ENCODE measurements around the gene QSOX1. TPM values are rescaled to one million over a fixed set of nuclear protein-coding genes. Genes with fewer than 3 reads are reported as not detected.
"Not testable (repeated sequence)": the region's sequence is repeated elsewhere in the genome, so short reads cannot be mapped to it uniquely, and the experiment has no call there.

Gene QSOX1
- total RNA-seq: 100 to 1,000 TPM in 1 of 2 donors, 10 to 100 TPM in 1; 80.3 to 104 TPM
- long read RNA-seq, donor 1, full-length matches to known transcripts: 33 of 72 reads
- long read RNA-seq, donor 1, partial matches to known transcripts: 30 of 72 reads
- long read RNA-seq, donor 1, other reads (novel, unspliced or antisense): 9 of 72 reads
- long read RNA-seq, donor 2, full-length matches to known transcripts: 14 of 59 reads
- long read RNA-seq, donor 2, partial matches to known transcripts: 38 of 59 reads
- long read RNA-seq, donor 2, other reads (novel, unspliced or antisense): 7 of 59 reads

GRCh38 chr1:180154325-180155181, at the start of gene QSOX1:
Gene QSOX1, plus strand, starts transcription at chr1:180154869. Its CDS starts 39 bp downstream, at chr1:180154908.
- DNase-seq (ENCODE audit: low spot score): peak; percentile 97
- intact Hi-C loops (cut with DNase I): no loop called here

- intact Hi-C loops (cut with DNase I): loop anchor here in 1 of 2 donors (10.0 kb wide), 1 partner anchor 63 kb away; no protein-coding TSS in a partner anchor
- no peak for DNase-seq (ENCODE audit: low spot score)
Measured at GRCh38 chr1:180112091-180112490, 42.6 kb upstream of the QSOX1 start.

GRCh38 chr1:180112984-180113647, 41.6 kb upstream of the QSOX1 start:
- DNase-seq (ENCODE audit: low spot score): no peak
- intact Hi-C loops (cut with DNase I): loop anchor here in 1 of 2 donors (10.0 kb wide), 1 partner anchor 62 kb away; no protein-coding TSS in a partner anchor

- intact Hi-C loops (cut with DNase I): loop anchor here in 1 of 2 donors (10.0 kb wide), 1 partner anchor 60 kb away; no protein-coding TSS in a partner anchor
Measured at GRCh38 chr1:180114396-180114945, 40.2 kb upstream of the QSOX1 start.

GRCh38 chr1:180116964-180117763, 37.5 kb upstream of the QSOX1 start:
- no peak for DNase-seq (ENCODE audit: low spot score)
- intact Hi-C loops (cut with DNase I): loop anchor here in 1 of 2 donors (10.0 kb wide), 1 partner anchor 58 kb away; no protein-coding TSS in a partner anchor

More at GRCh38 chr1:180114396-180114945, 40.2 kb upstream of the QSOX1 start:
- DNase-seq (ENCODE audit: low spot score): no peak

GRCh38 chr1:180117764-180118116, 36.9 kb upstream of the QSOX1 start:
- intact Hi-C loops (cut with DNase I): loop anchor here in 1 of 2 donors (10.0 kb wide), 1 partner anchor 57 kb away; no protein-coding TSS in a partner anchor
- no peak for DNase-seq (ENCODE audit: low spot score)

- no peak for DNase-seq (ENCODE audit: low spot score)
- intact Hi-C loops (cut with DNase I): loop anchor here in 1 of 2 donors (10.0 kb wide), 1 partner anchor 55 kb away; no protein-coding TSS in a partner anchor
Measured at GRCh38 chr1:180119837-180120236, 34.8 kb upstream of the QSOX1 start.

- DNase-seq (ENCODE audit: low spot score): no peak
- intact Hi-C loops (cut with DNase I): no loop called here
Measured at GRCh38 chr1:180123463-180123936, 31.2 kb upstream of the QSOX1 start.

GRCh38 chr1:180130651-180131050, 24.0 kb upstream of the QSOX1 start:
- no peak for DNase-seq (ENCODE audit: low spot score)
- intact Hi-C loops (cut with DNase I): no loop called here

GRCh38 chr1:180131510-180131909, 23.2 kb upstream of the QSOX1 start:
- intact Hi-C loops (cut with DNase I): no loop called here
- DNase-seq (ENCODE audit: low spot score): no peak

- DNase-seq (ENCODE audit: low spot score): no peak
- intact Hi-C loops (cut with DNase I): no loop called here
Measured at GRCh38 chr1:180133193-180133592, 21.5 kb upstream of the QSOX1 start.

- DNase-seq (ENCODE audit: low spot score); intact Hi-C loops (cut with DNase I): not testable (repeated sequence)
Measured at GRCh38 chr1:180133688-180134087, 21.0 kb upstream of the QSOX1 start.

- DNase-seq (ENCODE audit: low spot score): no peak
- intact Hi-C loops (cut with DNase I): no loop called here
Measured at GRCh38 chr1:180135535-180135934, 19.1 kb upstream of the QSOX1 start.

- intact Hi-C loops (cut with DNase I): no loop called here
- DNase-seq (ENCODE audit: low spot score): no peak
Measured at GRCh38 chr1:180136331-180136967, 18.2 kb upstream of the QSOX1 start.

- intact Hi-C loops (cut with DNase I): no loop called here
- no peak for DNase-seq (ENCODE audit: low spot score)
Measured at GRCh38 chr1:180136968-180137356, 17.7 kb upstream of the QSOX1 start.

GRCh38 chr1:180137776-180138175, 16.9 kb upstream of the QSOX1 start:
- DNase-seq (ENCODE audit: low spot score): no peak
- intact Hi-C loops (cut with DNase I): no loop called here

GRCh38 chr1:180141381-180141934, 13.2 kb upstream of the QSOX1 start:
- intact Hi-C loops (cut with DNase I): no loop called here
- DNase-seq (ENCODE audit: low spot score): no peak

- intact Hi-C loops (cut with DNase I): no loop called here
- DNase-seq (ENCODE audit: low spot score): no peak
Measured at GRCh38 chr1:180143359-180143758, 11.3 kb upstream of the QSOX1 start.
